Vagina (tissue), 2 donors: ENCODE measurements around the gene FLRT3.

Source experiments
- CTCF ChIP-seq, 3 experiments: fragments of 450-650 bp in 2 of 3; fragments of 200-600 bp in 1 of 3; sonication (generic) in 1 of 3; IDR thresholded peaks; one replicate each; pipeline ENCODE4 v1.5.1; 2017 to 2019; ENCODE audit warnings: antibody characterized with exemption in 3 of 3, mild to moderate bottlenecking in 2 of 3, moderate library complexity in 2 of 3
- POLR2A ChIP-seq, 2 donors: fragments of 450-650 bp; IDR thresholded peaks; one replicate each; pipeline ENCODE4 v1.6.1; 2017; ENCODE audit warnings: antibody characterized with exemption in 2 of 2, mild to moderate bottlenecking in 2 of 2, moderate library complexity in 2 of 2
- POLR2AphosphoS5 ChIP-seq, 2 donors: sonication (generic); formaldehyde crosslinking; IDR thresholded peaks; one replicate each; pipeline ENCODE4 v1.9.0; 2017; ENCODE audit warnings: antibody characterized with exemption in 2 of 2, mild to moderate bottlenecking in 2 of 2, low read depth in 1 of 2; ENCODE audit not compliant: insufficient read depth in 1 of 2

DNA sequence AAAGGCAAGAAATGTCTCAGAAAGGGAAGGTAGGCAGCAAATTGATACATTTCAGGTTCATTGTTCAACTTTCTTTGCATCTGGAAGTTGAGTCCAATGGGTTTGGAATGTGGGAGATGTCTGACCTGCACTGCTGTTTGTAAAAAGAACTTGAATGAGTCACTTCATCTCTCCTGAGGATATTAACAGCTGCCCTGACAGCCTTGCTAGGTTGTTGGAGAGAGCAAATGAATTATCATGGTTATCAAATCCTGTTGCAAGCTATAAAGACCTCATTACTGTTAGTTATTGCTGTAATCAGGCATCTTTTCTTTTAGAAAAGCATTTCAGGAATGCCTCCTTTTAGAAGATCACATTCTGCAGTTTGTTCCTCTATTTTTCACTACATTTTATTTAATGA lies 23.0 kb upstream of the FLRT3 start:
- TF ChIP-seq CTCF (IDR thresholded peaks at IDR 0.05) (no peak), POLR2AphosphoS5 (IDR thresholded peaks at IDR 0.05; ENCODE audit: insufficient read depth in 1 of 2, low read depth in 1 of 2) (no peak), POLR2A (IDR thresholded peaks at IDR 0.05) (no peak)
